ENCODE measurements around the gene ELN.

The ELN gene

DNA sequence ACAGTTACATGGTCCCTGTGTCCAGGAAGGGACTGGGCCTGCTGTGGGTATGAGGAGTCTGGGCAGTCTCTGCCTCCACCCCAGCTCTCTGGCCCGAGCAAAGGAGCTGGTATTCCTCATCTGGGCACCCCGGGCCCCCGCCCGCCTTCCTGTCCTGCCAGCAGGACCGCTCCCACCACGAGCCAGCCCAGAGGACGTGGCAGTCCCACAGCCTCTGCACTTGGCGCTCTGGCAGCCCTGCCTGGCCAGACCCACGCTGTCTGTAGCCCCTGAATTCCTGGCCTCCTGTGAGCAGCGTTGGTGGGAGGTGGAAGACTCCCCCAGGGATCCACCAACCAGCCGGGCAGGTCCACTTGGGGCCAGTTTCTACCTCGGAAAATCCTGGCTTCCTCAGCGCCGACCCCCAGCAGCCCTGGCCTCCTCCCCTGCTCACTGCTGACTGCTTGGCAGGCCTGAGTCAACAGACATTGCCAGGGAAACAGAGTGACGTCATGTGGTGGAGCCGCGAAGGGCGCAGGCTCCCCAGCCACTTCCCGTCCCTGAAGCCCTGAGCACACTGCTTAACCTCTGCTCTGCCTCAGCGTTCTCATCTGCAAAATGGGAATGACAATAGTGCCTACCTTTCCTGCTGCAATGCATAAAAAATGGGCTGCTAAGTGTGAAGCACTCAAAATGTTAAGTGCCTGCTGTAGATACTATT lies 34.0 kb downstream of the ELN start (continued):
- TF ChIP-seq, protein P1, sequence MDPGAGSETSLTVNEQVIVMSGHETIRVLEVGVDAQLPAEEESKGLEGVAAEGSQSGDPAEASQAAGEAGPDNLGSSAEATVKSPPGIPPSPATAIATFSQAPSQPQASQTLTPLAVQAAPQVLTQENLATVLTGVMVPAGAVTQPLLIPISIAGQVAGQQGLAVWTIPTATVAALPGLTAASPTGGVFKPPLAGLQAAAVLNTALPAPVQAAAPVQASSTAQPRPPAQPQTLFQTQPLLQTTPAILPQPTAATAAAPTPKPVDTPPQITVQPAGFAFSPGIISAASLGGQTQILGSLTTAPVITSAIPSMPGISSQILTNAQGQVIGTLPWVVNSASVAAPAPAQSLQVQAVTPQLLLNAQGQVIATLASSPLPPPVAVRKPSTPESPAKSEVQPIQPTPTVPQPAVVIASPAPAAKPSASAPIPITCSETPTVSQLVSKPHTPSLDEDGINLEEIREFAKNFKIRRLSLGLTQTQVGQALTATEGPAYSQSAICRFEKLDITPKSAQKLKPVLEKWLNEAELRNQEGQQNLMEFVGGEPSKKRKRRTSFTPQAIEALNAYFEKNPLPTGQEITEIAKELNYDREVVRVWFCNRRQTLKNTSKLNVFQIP (CRISPR knock-in tag; IDR thresholded peaks at IDR 0.05; ENCODE audit: borderline replicate concordance, low read depth) = no peak
- peak; percentile 83; the same call in 1 of the 2 replicates for TF ChIP-seq CSDC2 (CRISPR knock-in tag; IDR thresholded peaks at IDR 0.05)
- peak; percentile 73; the same call in 1 of the 2 replicates for TF ChIP-seq SNAI2 (CRISPR knock-in tag; IDR thresholded peaks at IDR 0.05)
- TF ChIP-seq, protein P2, sequence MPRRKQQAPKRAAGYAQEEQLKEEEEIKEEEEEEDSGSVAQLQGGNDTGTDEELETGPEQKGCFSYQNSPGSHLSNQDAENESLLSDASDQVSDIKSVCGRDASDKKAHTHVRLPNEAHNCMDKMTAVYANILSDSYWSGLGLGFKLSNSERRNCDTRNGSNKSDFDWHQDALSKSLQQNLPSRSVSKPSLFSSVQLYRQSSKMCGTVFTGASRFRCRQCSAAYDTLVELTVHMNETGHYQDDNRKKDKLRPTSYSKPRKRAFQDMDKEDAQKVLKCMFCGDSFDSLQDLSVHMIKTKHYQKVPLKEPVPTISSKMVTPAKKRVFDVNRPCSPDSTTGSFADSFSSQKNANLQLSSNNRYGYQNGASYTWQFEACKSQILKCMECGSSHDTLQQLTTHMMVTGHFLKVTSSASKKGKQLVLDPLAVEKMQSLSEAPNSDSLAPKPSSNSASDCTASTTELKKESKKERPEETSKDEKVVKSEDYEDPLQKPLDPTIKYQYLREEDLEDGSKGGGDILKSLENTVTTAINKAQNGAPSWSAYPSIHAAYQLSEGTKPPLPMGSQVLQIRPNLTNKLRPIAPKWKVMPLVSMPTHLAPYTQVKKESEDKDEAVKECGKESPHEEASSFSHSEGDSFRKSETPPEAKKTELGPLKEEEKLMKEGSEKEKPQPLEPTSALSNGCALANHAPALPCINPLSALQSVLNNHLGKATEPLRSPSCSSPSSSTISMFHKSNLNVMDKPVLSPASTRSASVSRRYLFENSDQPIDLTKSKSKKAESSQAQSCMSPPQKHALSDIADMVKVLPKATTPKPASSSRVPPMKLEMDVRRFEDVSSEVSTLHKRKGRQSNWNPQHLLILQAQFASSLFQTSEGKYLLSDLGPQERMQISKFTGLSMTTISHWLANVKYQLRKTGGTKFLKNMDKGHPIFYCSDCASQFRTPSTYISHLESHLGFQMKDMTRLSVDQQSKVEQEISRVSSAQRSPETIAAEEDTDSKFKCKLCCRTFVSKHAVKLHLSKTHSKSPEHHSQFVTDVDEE (CRISPR knock-in tag; IDR thresholded peaks at IDR 0.05) = no peak

DNA sequence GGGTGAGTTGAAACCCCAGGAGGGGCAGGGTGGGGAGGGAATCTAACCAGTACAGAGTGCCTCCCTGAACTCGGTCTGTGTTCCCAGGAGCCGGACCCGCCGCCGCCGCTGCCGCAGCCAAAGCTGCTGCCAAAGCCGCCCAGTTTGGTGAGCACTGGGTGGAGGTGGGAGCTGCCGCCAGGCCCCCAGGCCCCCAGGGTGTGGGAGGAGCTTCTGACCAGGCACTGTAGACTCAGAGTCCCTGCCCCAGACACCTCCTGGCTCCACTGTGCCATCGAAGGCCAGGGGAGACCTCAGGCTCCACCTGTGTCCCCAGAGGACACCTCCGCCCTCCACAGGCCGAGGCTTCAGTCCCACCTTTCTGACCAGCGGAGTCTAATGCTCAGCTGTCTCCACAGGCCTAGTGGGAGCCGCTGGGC lies 35.3 kb downstream of the ELN start:
- ATAC-seq = no peak
- TF ChIP-seq RARB (CRISPR knock-in tag; IDR thresholded peaks at IDR 0.05) (no peak), ZNF8 (CRISPR knock-in tag; IDR thresholded peaks at IDR 0.05) (no peak), ZFP30 (CRISPR knock-in tag; IDR thresholded peaks at IDR 0.05) (no peak), BACH2 (CRISPR knock-in tag; IDR thresholded peaks at IDR 0.05; ENCODE audit: borderline replicate concordance) (no peak), TCF4 (CRISPR knock-in tag; IDR thresholded peaks at IDR 0.05; ENCODE audit: borderline replicate concordance) (no peak), SNAI2 (CRISPR knock-in tag; IDR thresholded peaks at IDR 0.05) (no peak), CSDC2 (CRISPR knock-in tag; IDR thresholded peaks at IDR 0.05) (no peak), PPARA (CRISPR knock-in tag; IDR thresholded peaks at IDR 0.05; ENCODE audit: borderline replicate concordance) (no peak), OSR1 (CRISPR knock-in tag; IDR thresholded peaks at IDR 0.05) (no peak), ZNF70 (CRISPR knock-in tag; IDR thresholded peaks at IDR 0.05) (no peak), ESRRG (CRISPR knock-in tag; IDR thresholded peaks at IDR 0.05) (no peak), ZFP3 (CRISPR knock-in tag; IDR thresholded peaks at IDR 0.05) (no peak), ISL1 (CRISPR knock-in tag; IDR thresholded peaks at IDR 0.05) (no peak), ZNF565 (CRISPR knock-in tag; conservative IDR thresholded peaks at IDR 0.05; ENCODE audit: low read depth) (no peak)
- TF ChIP-seq, protein P3, sequence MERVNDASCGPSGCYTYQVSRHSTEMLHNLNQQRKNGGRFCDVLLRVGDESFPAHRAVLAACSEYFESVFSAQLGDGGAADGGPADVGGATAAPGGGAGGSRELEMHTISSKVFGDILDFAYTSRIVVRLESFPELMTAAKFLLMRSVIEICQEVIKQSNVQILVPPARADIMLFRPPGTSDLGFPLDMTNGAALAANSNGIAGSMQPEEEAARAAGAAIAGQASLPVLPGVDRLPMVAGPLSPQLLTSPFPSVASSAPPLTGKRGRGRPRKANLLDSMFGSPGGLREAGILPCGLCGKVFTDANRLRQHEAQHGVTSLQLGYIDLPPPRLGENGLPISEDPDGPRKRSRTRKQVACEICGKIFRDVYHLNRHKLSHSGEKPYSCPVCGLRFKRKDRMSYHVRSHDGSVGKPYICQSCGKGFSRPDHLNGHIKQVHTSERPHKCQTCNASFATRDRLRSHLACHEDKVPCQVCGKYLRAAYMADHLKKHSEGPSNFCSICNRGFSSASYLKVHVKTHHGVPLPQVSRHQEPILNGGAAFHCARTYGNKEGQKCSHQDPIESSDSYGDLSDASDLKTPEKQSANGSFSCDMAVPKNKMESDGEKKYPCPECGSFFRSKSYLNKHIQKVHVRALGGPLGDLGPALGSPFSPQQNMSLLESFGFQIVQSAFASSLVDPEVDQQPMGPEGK (CRISPR knock-in tag; IDR thresholded peaks at IDR 0.05; ENCODE audit: borderline replicate concordance) = no peak
- TF ChIP-seq, protein P4, sequence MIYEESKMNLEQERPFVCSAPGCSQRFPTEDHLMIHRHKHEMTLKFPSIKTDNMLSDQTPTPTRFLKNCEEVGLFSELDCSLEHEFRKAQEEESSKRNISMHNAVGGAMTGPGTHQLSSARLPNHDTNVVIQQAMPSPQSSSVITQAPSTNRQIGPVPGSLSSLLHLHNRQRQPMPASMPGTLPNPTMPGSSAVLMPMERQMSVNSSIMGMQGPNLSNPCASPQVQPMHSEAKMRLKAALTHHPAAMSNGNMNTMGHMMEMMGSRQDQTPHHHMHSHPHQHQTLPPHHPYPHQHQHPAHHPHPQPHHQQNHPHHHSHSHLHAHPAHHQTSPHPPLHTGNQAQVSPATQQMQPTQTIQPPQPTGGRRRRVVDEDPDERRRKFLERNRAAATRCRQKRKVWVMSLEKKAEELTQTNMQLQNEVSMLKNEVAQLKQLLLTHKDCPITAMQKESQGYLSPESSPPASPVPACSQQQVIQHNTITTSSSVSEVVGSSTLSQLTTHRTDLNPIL (CRISPR knock-in tag; IDR thresholded peaks at IDR 0.05; ENCODE audit: low read depth) = no peak
- TF ChIP-seq, protein P5, sequence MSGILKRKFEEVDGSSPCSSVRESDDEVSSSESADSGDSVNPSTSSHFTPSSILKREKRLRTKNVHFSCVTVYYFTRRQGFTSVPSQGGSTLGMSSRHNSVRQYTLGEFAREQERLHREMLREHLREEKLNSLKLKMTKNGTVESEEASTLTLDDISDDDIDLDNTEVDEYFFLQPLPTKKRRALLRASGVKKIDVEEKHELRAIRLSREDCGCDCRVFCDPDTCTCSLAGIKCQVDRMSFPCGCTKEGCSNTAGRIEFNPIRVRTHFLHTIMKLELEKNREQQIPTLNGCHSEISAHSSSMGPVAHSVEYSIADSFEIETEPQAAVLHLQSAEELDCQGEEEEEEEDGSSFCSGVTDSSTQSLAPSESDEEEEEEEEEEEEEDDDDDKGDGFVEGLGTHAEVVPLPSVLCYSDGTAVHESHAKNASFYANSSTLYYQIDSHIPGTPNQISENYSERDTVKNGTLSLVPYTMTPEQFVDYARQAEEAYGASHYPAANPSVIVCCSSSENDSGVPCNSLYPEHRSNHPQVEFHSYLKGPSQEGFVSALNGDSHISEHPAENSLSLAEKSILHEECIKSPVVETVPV (CRISPR knock-in tag; IDR thresholded peaks at IDR 0.05) = no peak

DNA sequence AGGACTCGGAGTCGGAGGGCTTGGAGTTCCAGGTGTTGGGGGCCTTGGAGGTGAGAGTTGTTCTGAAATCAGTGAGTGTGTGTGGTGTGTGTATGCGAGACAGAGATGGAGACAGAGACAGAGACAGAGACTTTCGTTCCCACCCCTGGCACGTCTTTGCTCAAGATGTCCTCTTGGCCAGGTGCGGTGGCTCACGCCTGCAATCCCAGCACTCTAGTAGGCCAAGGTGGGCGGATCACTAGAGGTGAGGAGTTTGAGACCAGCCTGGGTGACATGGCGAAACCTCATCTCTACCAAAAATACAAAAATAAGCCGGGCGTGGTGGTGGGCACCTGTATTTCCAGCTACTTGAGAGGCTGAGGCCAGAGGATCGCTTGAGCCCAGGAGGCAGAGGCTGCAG lies 35.7 kb downstream of the ELN start:
- no peak for TF ChIP-seq TCF4 (CRISPR knock-in tag; IDR thresholded peaks at IDR 0.05; ENCODE audit: borderline replicate concordance)
- TF ChIP-seq, protein P5 (CRISPR knock-in tag; IDR thresholded peaks at IDR 0.05) = no peak
- TF ChIP-seq ZFP30 (CRISPR knock-in tag; IDR thresholded peaks at IDR 0.05) = no peak
- no peak for TF ChIP-seq BACH2 (CRISPR knock-in tag; IDR thresholded peaks at IDR 0.05; ENCODE audit: borderline replicate concordance)
- TF ChIP-seq ZC3H10 (CRISPR knock-in tag; IDR thresholded peaks at IDR 0.05) = no peak
- no peak for TF ChIP-seq ZFP3 (CRISPR knock-in tag; IDR thresholded peaks at IDR 0.05)
- no peak for TF ChIP-seq RARB (CRISPR knock-in tag; IDR thresholded peaks at IDR 0.05)
- TF ChIP-seq ZNF565 (CRISPR knock-in tag; conservative IDR thresholded peaks at IDR 0.05; ENCODE audit: low read depth) = no peak
- no peak for TF ChIP-seq ZNF8 (CRISPR knock-in tag; IDR thresholded peaks at IDR 0.05)
- TF ChIP-seq OSR1 (CRISPR knock-in tag; IDR thresholded peaks at IDR 0.05) = no peak
- no peak for ATAC-seq
